ENCODE measurements around the gene DNASE1L2.
A peak's percentile ranks its signal among the peaks of the same experiment; 100 is the strongest.
"Not testable (repeated sequence)": the region's sequence is repeated elsewhere in the genome, so short reads cannot be mapped to it uniquely, and the experiment has no call there.

Gene DNASE1L2

GRCh38 chr16:2240331-2240730 is 4.1 kb downstream of the DNASE1L2 start:
- WGBS (ENCODE audit: insufficient coverage, insufficient read length): no CpG with 5 or more reads among the region's 9 CpGs
- DNase-seq (ENCODE audit: low read depth, low spot score); H3K9me3 ChIP-seq (ENCODE audit: control insufficient read depth, insufficient read depth, low read length); H3K27me3 ChIP-seq (ENCODE audit: control insufficient read depth, insufficient read depth, low read length); H3K27ac ChIP-seq (ENCODE audit: low read length); H3K4me1 ChIP-seq (ENCODE audit: control insufficient read depth, insufficient read depth, low read length); H3K4me3 ChIP-seq (ENCODE audit: low read length): not testable (repeated sequence)
- peaks cover 21% of the 10 kb centered on the region for H3K36me3 ChIP-seq (ENCODE audit: control insufficient read depth, insufficient read depth, low read length)

DNA sequence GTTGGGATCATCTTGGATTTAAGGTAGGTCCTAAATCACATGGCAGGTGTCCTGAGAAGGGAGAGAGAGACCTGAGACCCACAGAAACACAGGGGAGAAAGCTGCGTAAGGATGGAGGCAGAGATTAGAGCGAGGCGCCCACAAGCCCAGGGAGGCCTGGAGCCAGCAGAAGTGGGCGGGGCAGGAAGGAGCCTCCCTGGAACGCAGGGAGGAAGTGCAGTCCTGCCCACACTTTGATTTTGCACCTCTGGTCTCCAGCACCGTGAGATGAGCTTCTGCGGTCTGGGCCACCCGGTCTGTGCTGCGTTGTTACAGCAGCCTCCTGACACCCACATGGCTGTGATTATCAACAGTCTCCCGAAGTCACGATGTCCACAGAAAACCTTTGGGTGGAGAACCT is 6.4 kb downstream of the DNASE1L2 start:
- Histone ChIP-seq H3K36me3 (ENCODE audit: control insufficient read depth, insufficient read depth, low read length) (peaks cover 27% of the 10 kb centered on the region), H3K9me3 (ENCODE audit: control insufficient read depth, insufficient read depth, low read length) (no peaks in the 10 kb centered on the region), H3K4me3 (ENCODE audit: low read length) (no peak overlapping the region), H3K27ac (ENCODE audit: low read length) (no peak overlapping the region), H3K27me3 (ENCODE audit: control insufficient read depth, insufficient read depth, low read length) (no peaks in the 10 kb centered on the region; the same call in 1 of the 2 replicates), H3K4me1 (ENCODE audit: control insufficient read depth, insufficient read depth, low read length) (peaks cover 4% of the 10 kb centered on the region; the same call in 1 of the 2 replicates)
- no peak for DNase-seq (ENCODE audit: low read depth, low spot score)
- WGBS (ENCODE audit: insufficient coverage, insufficient read length): no CpG with 5 or more reads among the region's 11 CpGs

DNA sequence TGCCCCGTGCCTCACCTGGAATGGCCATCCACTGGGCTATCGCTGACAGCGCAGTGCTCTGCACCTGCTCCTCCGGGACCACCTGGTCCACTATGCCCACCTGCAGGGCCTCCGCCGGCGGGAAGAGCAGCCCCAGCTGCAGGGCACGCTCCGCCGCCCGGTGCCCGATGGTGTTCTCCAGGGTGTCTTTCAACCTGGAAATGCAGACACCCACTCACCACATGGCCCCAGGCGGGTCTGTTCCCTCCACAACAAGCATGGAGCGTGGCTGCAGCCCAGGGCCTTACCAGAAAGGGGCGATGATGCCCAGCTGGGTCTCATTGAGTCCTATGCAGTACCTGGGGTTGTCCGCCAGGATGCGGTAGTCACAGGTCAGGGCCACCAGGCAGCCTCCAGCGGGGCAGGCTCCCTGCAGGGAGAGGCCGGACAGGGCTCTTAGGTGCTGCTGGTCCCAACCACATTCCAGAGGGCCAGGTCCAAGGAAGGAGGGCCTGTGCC is 6.8 kb downstream of the DNASE1L2 start:
- H3K27me3 ChIP-seq (ENCODE audit: control insufficient read depth, insufficient read depth, low read length): no peaks in the 10 kb centered on the region
- no peak for DNase-seq (ENCODE audit: low read depth, low spot score)
- no peaks in the 10 kb centered on the region for H3K9me3 ChIP-seq (ENCODE audit: control insufficient read depth, insufficient read depth, low read length)
- peaks cover 27% of the 10 kb centered on the region for H3K36me3 ChIP-seq (ENCODE audit: control insufficient read depth, insufficient read depth, low read length)
- no peak overlapping the region for H3K4me3 ChIP-seq (ENCODE audit: low read length)
- no CpG with 5 or more reads among the region's 19 CpGs for WGBS (ENCODE audit: insufficient coverage, insufficient read length)
- H3K4me1 ChIP-seq (ENCODE audit: control insufficient read depth, insufficient read depth, low read length): peaks cover 4% of the 10 kb centered on the region; the same call in 1 of the 2 replicates
- no peak overlapping the region for H3K27ac ChIP-seq (ENCODE audit: low read length)

DNA sequence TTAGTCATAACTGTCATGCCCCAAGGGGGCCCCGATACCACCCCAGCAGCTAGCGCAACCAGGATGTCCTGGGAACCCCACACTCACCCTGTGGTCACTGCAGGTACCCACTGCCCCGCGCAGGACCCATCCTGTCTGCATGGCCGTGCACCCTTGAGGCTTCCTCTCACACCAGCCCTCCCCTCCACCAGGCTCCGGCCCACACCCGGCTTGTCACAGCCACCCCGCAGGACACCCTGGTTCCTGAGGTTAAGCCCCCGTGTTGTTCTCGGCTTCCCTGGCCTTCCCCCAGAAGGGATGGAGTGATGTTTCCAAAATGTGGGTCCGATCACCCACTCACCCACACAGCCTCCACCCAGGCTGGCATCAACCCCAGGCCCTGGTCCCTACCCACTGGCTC is 7.5 kb downstream of the DNASE1L2 start:
- Histone ChIP-seq H3K36me3 (ENCODE audit: control insufficient read depth, insufficient read depth, low read length) (peaks cover 27% of the 10 kb centered on the region), H3K9me3 (ENCODE audit: control insufficient read depth, insufficient read depth, low read length) (no peaks in the 10 kb centered on the region), H3K4me3 (ENCODE audit: low read length) (no peak overlapping the region), H3K4me1 (ENCODE audit: control insufficient read depth, insufficient read depth, low read length) (no peaks in the 10 kb centered on the region), H3K27ac (ENCODE audit: low read length) (no peak overlapping the region), H3K27me3 (ENCODE audit: control insufficient read depth, insufficient read depth, low read length) (no peaks in the 10 kb centered on the region)
- WGBS (ENCODE audit: insufficient coverage, insufficient read length): no CpG with 5 or more reads among the region's 11 CpGs
- DNase-seq (ENCODE audit: low read depth, low spot score): no peak

DNA sequence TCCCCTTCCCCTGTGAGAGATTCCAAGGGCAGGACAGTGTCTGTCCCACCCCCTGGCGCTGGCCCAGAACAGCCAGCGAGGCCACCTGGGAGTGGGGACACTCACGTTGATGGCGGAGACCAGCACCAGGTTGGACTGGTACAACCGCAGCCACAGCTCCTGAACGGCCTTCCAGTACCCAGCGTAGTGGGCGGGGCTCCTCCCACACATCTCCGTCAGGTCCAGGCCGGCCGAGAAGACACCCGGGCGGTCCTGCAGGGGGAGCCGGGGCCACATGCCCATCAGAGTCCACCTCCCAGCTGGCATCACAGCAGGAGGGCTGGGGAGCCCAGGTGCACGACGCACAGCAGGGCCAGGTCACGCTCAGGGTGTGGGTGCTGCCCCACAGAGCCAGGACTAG is 8.1 kb downstream of the DNASE1L2 start:
- Histone ChIP-seq H3K4me3 (ENCODE audit: low read length) (no peak overlapping the region), H3K27me3 (ENCODE audit: control insufficient read depth, insufficient read depth, low read length) (no peaks in the 10 kb centered on the region), H3K9me3 (ENCODE audit: control insufficient read depth, insufficient read depth, low read length) (no peaks in the 10 kb centered on the region), H3K36me3 (ENCODE audit: control insufficient read depth, insufficient read depth, low read length) (peaks cover 27% of the 10 kb centered on the region), H3K27ac (ENCODE audit: low read length) (no peak overlapping the region), H3K4me1 (ENCODE audit: control insufficient read depth, insufficient read depth, low read length) (no peaks in the 10 kb centered on the region)
- WGBS (ENCODE audit: insufficient coverage, insufficient read length): no CpG with 5 or more reads among the region's 17 CpGs
- DNase-seq (ENCODE audit: low read depth, low spot score): no peak

- Histone ChIP-seq H3K27me3 (ENCODE audit: control insufficient read depth, insufficient read depth, low read length) (no peaks in the 10 kb centered on the region), H3K4me1 (ENCODE audit: control insufficient read depth, insufficient read depth, low read length) (no peaks in the 10 kb centered on the region), H3K36me3 (ENCODE audit: control insufficient read depth, insufficient read depth, low read length) (peaks cover 27% of the 10 kb centered on the region), H3K4me3 (ENCODE audit: low read length) (no peak overlapping the region), H3K9me3 (ENCODE audit: control insufficient read depth, insufficient read depth, low read length) (no peaks in the 10 kb centered on the region), H3K27ac (ENCODE audit: low read length) (no peak overlapping the region)
- no CpG with 5 or more reads among the region's 30 CpGs for WGBS (ENCODE audit: insufficient coverage, insufficient read length)
- DNase-seq (ENCODE audit: low read depth, low spot score): no peak
Observed at GRCh38 chr16:2244926-2245795, 8.9 kb downstream of the DNASE1L2 start.

GRCh38 chr16:2246301-2246885 is 10.1 kb downstream of the DNASE1L2 start:
- peaks cover 27% of the 10 kb centered on the region for H3K36me3 ChIP-seq (ENCODE audit: control insufficient read depth, insufficient read depth, low read length)
- H3K9me3 ChIP-seq (ENCODE audit: control insufficient read depth, insufficient read depth, low read length): no peaks in the 10 kb centered on the region
- H3K4me1 ChIP-seq (ENCODE audit: control insufficient read depth, insufficient read depth, low read length): no peaks in the 10 kb centered on the region
- H3K27me3 ChIP-seq (ENCODE audit: control insufficient read depth, insufficient read depth, low read length): no peaks in the 10 kb centered on the region
- no CpG with 5 or more reads among the region's 18 CpGs for WGBS (ENCODE audit: insufficient coverage, insufficient read length)
- no peak overlapping the region for H3K27ac ChIP-seq (ENCODE audit: low read length)
- H3K4me3 ChIP-seq (ENCODE audit: low read length): no peak overlapping the region
- DNase-seq (ENCODE audit: low read depth, low spot score): no peak

DNA sequence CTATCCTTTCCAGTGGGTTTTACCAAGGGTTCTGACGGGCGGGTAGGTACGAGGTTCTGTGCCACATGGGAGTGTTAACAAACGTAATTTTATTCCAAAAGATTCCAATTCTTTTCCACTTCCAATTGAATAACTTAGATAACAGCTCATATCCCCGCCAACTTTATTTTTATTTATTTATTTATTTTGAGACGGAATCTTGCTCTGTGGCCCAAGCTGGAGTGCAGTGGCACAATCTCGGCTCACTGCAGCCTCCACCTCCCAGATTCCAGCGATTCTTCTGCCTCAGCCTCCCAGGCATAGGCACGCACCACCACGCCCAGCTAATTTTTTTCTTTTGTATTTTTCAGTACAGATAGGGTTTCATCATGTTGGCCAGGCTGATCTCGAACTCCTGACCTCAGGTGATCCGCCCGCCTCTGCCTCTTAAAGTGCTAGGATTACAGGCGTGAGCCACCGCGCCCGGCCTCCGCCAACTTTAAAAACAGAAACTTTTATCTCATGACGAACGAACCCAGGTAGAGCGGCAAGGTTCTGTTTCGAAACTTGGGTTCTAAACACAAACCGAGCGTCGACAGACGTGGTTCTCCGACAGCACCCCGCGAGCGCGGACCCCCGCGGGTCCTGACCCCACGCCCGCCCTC is 14.5 kb downstream of the DNASE1L2 start:
- Histone ChIP-seq H3K27ac (ENCODE audit: low read length) (no peak overlapping the region), H3K27me3 (ENCODE audit: control insufficient read depth, insufficient read depth, low read length) (no peaks in the 10 kb centered on the region), H3K9me3 (ENCODE audit: control insufficient read depth, insufficient read depth, low read length) (no peaks in the 10 kb centered on the region), H3K4me3 (ENCODE audit: low read length) (peak overlapping the region; percentile 94), H3K4me1 (ENCODE audit: control insufficient read depth, insufficient read depth, low read length) (no peaks in the 10 kb centered on the region), H3K36me3 (ENCODE audit: control insufficient read depth, insufficient read depth, low read length) (peaks cover 19% of the 10 kb centered on the region; the same call in 1 of the 2 replicates)
- no CpG with 5 or more reads among the region's 35 CpGs for WGBS (ENCODE audit: insufficient coverage, insufficient read length)
- no peak for DNase-seq (ENCODE audit: low read depth, low spot score)

DNA sequence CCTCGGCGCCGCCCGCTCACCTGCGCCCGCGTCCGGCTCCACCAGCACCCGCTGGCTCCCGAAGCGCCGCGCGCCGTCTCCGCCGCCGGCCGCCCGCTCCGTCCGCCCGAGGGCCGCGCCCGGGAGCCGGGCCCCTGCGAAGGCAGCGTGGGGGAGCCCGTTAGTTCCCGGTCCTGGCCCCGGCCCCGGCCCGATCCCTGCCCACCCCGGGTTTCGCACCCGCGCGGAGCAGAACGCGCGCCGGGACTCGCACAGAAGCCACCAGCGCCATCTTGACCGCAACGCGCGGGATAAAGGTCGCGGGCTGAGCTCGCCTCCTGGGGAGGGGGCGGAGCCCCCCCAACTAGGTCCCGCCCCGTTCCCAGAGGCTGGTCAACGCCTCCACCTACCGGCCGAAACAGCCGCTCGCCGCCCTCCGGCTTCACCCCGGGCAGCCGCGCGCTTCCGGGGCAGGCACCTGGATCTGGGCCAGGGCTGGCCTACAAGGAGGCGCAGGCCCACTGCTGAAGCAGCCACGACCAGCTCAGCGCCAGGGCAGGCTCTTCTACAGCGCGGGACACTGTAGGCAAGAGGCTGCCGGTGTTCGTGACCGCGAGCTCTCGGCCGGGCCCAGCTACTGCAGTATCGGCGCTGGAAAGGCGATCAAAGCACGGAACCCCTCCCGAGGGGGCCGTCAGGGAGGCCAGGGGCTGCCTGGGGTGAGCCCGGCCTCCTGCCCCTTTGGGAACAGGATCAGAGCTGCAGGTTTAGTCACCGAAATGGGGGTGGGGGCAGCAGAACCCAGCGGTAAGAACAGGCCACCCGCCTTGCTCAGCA is 15.3 kb downstream of the DNASE1L2 start, which contains the start of gene ECI1:
ECI1 (minus strand) TSS at position 292 of the 816 bp plus-strand sequence; CDS start at position 271, 21 bp downstream.
- peak within 1 kb of the TSS; percentile 94 for H3K4me3 ChIP-seq (ENCODE audit: low read length)
- no CpG with 5 or more reads among the region's 88 CpGs for WGBS (ENCODE audit: insufficient coverage, insufficient read length)
- H3K36me3 ChIP-seq (ENCODE audit: control insufficient read depth, insufficient read depth, low read length): peaks cover 19% of the 10 kb centered on the region
- H3K4me1 ChIP-seq (ENCODE audit: control insufficient read depth, insufficient read depth, low read length): no peaks in the 10 kb centered on the region
- peak; percentile 75 for DNase-seq (ENCODE audit: low read depth, low spot score)
- no peak within 1 kb of the TSS for H3K27ac ChIP-seq (ENCODE audit: low read length)
- no peaks in the 10 kb centered on the region for H3K9me3 ChIP-seq (ENCODE audit: control insufficient read depth, insufficient read depth, low read length)
- no peaks in the 10 kb centered on the region for H3K27me3 ChIP-seq (ENCODE audit: control insufficient read depth, insufficient read depth, low read length)

- Histone ChIP-seq H3K4me3 (ENCODE audit: low read length) (no peak overlapping the region), H3K4me1 (ENCODE audit: control insufficient read depth, insufficient read depth, low read length) (no peaks in the 10 kb centered on the region), H3K36me3 (ENCODE audit: control insufficient read depth, insufficient read depth, low read length) (peaks cover 30% of the 10 kb centered on the region), H3K27me3 (ENCODE audit: control insufficient read depth, insufficient read depth, low read length) (no peaks in the 10 kb centered on the region), H3K9me3 (ENCODE audit: control insufficient read depth, insufficient read depth, low read length) (no peaks in the 10 kb centered on the region), H3K27ac (ENCODE audit: low read length) (no peak overlapping the region)
- no peak for DNase-seq (ENCODE audit: low read depth, low spot score)
- no CpG with 5 or more reads among the region's 7 CpGs for WGBS (ENCODE audit: insufficient coverage, insufficient read length)
Observed at GRCh38 chr16:2252806-2253148, 16.5 kb downstream of the DNASE1L2 start.

All from iPS DF 6.9 (cell line).